NOMO-1 (cell line): ENCODE measurements around the gene FGR.
"Not testable (repeated sequence)": the region's sequence is repeated elsewhere in the genome, so short reads cannot be mapped to it uniquely, and the experiment has no call there.

Experiments used
- DNase-seq, 2 experiments: peaks; one replicate each; lab custom pipeline; 2025; ENCODE audit not compliant: unreplicated experiment in 2 of 2; lab: John Stamatoyannopoulos, UW

FGR gene

GRCh38 chr1:27634985-27635367 is at the start of gene FGR:
Gene FGR (minus strand): TSS chr1:27635185. CDS start chr1:27623916, 11,269 bp downstream.
- DNase-seq, result peak; percentile 24

DNA sequence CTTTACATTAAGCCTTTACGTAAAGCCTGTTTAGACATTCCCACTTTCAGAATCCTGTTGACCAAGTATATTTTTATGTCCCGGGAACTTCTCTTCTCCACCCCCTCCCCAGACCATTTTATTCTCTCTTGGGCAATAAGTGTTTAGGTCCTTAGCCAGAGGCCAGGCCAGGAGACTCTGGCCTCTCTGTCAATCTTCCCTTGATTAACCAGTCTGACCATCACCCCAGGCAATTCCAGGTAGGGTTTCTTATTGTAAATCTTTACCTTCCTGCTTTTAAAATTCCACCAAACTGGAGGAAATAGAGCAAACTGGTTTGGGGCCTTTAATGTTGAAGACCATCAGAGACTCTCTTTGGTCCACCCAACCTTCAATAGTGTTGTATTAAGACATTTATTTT is 49.2 kb upstream of the FGR start:
- DNase-seq, result no peak

DNA sequence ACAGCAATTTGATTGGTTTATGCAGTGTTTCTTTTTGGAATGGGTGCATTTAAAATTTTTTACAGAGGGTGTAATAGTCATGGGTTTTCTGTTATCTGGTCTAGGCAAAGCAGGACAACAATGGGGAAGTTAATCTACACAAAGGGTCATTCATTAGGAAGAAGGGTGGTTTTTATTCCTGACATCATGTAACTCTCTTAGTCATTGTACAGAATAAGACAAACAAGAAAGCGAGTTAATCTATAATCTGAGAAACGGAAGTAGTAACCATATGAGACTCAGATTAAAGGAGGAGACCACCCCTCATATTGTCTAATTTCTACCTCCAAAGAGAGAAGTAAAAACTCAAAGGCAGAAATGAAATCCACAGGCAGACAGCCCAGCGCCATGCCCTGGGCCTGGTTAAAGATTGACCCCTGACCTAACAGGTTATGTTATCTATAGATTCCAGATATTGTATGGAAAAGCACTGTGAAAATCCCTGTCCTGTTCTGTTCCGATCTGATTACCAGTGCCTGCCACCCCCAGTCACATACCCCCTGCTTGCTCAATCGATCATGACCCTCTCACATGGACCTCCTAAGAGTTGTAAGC is 47.5 kb upstream of the FGR start:
- no peak for DNase-seq

GRCh38 chr1:27681580-27681979 is 46.6 kb upstream of the FGR start:
- DNase-seq, result not testable (repeated sequence)

DNA sequence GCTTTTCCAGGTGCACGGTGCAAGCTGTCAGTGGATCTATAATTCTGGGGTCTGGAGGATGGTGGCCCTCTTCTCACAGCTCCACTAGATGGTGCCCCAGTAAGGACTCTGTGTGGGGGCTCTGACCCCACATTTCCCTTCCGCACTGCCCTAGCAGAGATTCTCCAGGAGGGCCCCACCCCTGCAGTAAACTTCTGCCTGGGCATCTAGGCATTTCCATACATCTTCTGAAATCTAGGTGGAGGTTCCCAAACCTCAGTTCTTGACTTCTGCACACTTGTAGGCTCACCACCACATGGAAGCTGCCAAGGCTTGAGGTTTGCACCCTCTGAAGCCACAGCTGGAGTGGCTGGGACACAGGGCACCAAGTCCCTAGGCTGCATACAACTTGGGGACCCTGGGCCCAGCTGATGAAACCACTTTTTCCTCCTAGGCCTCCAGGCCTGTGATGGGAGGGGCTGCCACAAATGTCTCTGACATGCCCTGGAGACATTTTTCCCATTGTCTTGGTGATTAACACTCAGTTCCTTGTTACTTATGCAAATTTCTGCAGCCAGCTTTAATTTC is 45.3 kb upstream of the FGR start:
- DNase-seq, result not testable (repeated sequence)

DNA sequence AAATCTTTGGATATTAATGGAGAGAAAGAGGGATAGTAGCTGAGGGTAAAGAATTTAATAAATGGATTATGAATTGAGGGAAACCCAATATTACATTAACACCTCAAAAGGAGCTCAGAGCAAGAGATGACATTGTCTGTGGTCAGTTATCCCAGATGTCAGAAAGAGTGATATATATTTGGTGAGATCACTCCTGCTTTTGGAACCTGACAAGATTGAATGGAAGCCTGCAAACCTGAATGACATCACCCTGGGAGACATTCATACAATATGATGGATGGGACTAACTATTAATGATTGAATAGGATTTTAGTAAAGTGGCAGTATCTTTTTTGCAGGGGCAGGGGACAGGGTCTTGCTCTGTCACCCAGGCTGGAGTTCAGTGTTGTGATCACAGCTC is 43.8 kb upstream of the FGR start:
- no peak for DNase-seq

GRCh38 chr1:27676410-27676809 is 41.4 kb upstream of the FGR start:
- DNase-seq, result no peak

- DNase-seq, result no peak
These were observed 37.7 kb upstream of the FGR start for GRCh38 chr1:27672750-27673112.

DNA sequence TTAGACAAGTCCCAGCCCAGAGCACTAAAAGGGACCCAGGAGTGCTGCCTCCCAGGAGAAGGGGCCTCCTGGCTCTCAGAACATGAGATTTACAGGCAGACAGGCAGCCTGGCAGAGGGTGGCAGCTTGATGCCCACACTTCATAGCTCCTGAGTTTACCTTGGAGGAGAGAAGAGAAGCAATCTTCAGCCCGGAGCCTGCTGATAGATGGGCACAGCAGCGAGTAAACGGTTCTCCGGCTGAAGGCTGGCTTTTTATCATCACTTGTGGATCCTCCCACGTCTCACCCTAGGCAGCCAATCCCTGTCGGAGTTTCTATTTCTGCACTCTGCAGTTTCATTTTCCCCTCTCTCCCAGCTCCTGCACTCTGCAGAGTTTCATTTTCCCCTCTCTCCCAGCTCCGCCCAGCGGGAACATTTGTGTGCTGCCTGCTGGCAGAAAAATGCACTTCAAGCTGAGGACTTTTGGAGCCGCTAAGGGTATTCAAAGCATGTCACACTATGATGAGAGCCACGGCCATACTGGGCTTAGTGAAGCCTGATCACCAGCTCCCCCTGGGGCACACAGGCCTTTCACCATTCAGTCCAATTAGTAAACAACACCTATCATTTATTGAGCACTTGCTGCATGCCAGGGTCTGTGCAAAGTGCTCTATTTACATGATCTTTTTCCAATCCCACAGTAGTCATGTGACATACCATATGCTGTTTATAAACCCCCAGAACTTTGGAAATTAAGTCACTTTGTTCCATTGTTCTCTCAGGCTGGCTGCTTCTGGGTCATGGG is 37.2 kb upstream of the FGR start, which contains the start of gene IFI6:
TSS of gene IFI6 (minus strand) at position 229 of the 786 bp plus-strand sequence. CDS start 2,878 bp downstream, outside the sequence.
- peak; percentile 68 to 83 for DNase-seq

DNA sequence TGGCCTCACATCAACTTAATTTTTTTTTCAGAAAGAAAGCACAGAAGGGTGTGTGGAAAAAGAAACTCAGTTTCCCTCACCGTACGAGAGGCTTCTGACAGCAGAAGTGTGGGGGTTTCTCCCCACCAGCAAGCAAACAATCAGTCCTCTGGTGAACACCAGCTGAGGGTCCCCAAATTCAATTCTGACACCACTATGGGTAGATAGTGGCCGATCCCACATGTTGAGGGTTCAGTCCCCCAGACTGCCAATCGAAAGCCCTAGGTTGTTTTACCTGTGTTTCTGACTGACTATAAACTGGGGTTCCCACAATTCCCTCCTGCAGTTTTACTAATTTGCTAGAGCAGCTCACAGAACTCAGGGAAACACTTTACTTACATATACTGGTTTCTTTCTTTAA is 34.9 kb upstream of the FGR start:
- DNase-seq, result no peak

- peak; percentile 29 to 39 for DNase-seq
These were observed 34.1 kb upstream of the FGR start for GRCh38 chr1:27668808-27669723.

DNA sequence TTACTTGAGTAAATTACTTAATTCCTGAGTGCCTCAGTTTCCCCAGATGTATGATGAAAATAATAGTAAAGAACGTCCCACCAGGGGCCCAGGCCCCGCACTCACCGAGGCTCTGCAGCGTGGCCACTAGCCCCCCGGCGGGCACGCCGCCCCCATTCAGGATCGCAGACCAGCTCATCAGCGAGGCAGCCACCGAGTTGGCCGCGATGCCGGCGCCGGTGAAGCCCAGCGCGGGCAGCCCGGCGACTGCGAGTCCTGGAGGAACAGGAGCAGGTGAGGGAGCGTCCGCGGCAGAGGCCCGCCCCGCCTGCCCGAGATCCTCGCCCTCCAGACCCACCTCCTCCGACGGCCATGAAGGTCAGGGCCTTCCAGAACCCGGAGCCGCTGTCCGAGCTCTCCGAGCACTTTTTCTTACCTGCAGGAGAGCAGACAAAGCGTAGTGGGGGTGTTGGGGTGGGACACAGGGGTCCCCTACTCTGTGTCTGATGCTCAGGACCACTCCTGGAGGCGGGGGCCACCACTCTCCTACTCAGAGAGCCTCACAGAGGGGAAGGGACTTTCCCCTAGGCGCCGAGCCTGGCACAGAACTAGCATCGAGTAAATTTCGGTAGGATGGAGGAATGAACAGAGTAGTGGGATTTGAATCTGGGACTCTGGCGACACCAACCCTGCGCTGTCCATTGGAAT is 33.3 kb upstream of the FGR start:
- DNase-seq, result no peak

DNA sequence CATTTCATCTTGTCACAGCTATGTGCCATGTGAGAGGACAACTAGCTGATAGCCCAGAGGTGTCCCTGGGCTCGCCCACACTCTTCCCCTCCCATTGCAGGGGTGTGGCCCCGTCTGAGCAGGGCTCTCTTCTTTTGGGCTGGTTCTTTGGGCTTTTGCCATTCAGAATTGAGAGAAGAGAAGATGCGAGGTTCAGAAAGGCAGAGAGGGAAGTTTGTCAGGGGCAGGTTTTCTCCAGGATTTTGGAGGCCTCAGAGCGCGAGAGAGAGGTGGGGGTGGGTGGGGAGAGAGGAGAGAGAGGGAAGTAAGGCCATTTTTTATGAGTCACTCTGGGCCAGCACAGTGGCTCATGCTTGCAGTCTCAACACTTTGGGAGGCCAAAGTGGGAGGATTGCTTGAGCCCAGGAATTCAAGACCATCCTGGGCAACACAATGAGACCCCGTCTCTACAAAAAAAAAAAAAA is 31.8 kb upstream of the FGR start:
- DNase-seq, result peak; percentile 33 to 49

GRCh38 chr1:27666294-27666693 is 31.3 kb upstream of the FGR start:
- no peak for DNase-seq

- DNase-seq, result no peak
These were observed 30.1 kb upstream of the FGR start for GRCh38 chr1:27665016-27665651.

DNA sequence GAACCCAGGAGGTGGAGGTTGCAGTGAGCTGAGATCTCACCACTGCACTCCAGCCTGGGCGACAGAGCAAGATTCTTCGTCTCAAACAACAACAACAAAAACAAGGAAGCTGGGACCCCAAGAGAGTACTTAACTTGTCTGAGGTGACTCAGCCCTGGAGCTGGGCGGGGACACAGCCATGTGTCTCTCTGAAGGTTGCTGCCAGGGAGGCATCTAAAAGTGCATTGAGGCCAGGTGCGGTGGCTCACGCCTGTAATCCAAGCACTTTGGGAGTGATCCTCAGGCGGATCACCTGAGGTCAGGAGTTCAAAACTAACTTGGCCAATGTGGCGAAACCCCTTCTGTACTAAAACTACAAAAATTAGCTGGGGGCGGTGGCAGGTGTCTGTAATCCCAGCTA is 29.3 kb upstream of the FGR start:
- DNase-seq, result no peak

DNA sequence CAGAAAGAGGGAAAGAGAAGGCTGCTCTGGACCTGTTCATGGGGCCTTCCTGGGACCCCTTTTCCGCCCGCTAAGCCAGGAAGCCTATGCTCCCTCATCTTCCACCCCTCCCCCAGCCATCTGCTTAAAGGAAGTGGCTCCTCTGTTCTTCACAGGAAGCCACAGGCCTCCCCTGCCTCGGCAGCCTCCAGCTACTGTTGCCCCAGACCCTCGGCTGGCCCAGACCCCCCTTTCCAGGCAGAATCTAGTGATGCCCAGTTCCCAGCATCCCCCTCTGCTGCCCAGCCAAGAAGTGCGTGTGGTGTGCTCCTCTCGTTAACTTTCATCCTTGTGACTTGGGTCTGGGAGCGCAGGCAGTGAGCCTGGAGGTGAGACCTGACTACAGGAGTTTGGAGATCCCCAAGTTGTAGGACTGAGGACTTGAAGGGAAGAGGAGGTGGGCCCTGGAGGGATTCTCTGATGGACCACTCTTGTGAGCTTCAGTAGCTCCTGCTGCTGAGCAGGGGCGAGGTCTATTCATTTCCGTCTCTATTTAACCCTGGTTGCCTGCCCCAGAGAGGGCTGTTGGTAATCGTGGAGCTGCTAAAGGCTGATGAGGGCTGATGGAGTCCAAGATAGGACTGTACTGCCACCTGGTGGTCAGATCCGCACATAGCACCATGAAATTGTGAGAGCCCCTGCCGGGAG is 27.9 kb upstream of the FGR start:
- peak; percentile 81 to 82 for DNase-seq

- DNase-seq, result no peak
These were observed 27.3 kb upstream of the FGR start for GRCh38 chr1:27662261-27662660.

DNA sequence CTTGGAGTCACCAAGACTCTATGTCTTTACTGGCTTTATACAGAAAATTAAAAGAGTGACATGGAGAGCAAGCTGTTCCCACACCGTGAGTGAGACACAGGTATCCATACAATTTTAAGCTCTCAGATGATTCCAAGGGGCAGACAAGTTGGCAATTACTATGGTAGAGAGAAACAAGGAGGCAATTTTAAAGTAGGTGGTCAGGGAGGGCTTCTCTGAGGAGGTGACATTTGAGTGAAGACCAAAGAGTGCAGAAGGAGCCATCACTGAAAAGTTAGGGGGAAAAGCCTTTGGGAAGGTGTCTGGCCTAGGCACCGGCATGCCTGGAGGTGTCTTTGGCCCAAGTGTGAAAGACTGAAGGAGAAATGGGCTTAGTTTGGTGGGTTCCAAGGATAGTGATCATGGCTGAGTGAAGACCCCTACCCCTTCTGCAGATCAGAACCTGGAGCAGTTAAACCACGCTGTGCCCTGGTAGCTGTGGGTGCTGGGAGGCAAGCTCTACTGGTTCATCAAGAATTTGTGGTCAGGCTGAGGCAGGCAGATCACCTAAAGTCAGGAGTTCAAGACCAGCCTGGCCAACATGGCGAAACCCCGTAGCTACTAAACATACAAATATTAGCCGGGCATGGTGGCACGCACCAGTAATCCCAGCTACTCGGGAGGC is 26.6 kb upstream of the FGR start:
- DNase-seq, result no peak
